HPDE6-E6E7 (cell line): Measurements from ENCODE around the gene PRKCZ.

Experiments used
- DNase-seq: peaks from one replicate; pipeline ENCODE4 v3.0.0; 2011; ENCODE audit warnings: missing footprints; ENCODE audit errors: extremely low spot score

PRKCZ gene

DNA sequence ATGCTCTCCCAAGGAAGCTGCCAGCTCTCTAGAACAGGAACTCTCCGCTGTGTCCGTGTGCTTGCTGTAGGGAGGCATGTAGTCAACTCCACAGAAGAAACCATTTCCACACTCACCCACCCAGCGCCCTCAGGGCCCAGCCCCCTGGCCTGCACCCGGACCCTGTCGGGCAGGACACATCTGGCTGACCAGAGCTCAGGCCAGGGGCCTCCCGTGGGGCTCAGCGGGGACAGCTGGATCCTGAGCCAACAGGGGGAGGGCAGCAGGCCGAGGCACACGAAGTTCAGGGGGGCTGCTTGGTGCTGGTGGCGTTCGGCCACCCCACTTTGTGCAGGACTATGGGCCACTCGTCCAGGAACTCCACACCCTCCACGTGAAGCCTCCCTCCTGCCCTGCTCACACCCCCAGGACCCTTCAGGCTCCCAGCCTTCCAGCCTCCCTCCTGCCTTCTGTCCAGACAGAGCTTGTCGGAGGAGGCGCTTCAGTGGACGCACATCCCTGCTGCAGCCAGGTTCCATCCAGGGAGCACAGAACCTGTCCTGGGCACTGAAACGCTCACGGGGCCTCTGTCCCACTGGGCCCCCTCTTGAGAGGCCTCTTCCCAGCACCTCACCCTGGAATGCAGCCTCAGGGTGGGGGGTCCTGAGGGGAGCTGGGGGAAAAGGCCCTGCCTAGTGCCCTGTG, 159.3 kb downstream of the PRKCZ start:
- no peak for DNase-seq

GRCh38 chr1:2210084-2210653, 160.0 kb downstream of the PRKCZ start:
- DNase-seq, result peak; percentile 67

GRCh38 chr1:2210786-2211185, 160.6 kb downstream of the PRKCZ start:
- DNase-seq, result no peak

GRCh38 chr1:2212274-2212531, 162.0 kb downstream of the PRKCZ start:
- no peak for DNase-seq

DNA sequence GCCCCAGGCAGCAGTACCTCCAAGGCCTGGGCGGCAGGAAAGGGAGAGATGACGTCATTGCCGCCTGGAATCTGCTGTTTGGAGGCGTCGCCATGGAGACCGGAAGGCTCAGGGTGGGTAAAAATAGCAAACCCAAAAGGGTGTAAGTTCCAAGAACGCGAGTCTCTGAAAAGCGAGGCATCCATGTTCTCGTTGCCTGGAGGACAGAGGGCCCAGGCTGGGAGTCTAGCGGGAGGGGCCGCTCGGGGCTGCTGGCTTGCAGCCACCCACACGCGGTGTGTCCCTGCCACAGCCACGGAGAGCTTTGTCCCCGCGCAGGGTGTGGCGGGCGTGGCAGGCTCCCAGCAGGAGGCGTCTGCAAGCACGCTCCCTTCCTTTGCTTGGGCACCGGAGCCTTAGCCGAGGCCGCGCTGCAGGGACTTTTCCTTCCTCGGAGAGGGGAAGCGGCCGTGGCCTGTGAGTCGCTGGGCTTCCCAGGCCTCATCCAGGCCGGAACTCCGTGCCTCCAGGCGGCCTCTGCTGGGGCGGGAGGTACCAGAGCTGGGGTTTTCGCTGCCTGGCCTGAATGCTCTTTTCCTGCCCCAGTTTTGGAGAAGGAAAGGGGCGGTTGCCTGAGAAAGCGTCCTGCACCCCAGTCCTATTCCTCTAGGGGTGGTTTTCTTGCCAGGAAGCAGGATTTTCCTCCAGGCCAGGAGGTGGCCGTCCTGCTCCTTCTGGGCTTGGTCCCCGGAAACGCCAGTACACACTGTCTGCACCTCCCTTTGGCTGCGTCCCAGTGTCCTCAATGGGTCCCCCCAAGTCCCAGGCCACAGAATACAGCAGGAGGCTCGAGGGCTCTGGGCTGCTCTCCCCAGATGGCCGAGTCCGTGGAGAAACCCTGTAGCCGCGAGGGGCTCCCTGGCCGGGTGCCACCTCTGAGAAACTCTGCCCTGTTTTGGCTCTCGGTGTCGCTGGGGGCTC, 162.6 kb downstream of the PRKCZ start:
- peak; percentile 76 for DNase-seq

- DNase-seq, result no peak
These were observed 163.6 kb downstream of the PRKCZ start for GRCh38 chr1:2213576-2214505.

- no peak for DNase-seq
These were observed 164.5 kb downstream of the PRKCZ start for GRCh38 chr1:2214541-2215241.

- DNase-seq, result no peak
These were observed 165.1 kb downstream of the PRKCZ start for GRCh38 chr1:2215329-2215728.

DNA sequence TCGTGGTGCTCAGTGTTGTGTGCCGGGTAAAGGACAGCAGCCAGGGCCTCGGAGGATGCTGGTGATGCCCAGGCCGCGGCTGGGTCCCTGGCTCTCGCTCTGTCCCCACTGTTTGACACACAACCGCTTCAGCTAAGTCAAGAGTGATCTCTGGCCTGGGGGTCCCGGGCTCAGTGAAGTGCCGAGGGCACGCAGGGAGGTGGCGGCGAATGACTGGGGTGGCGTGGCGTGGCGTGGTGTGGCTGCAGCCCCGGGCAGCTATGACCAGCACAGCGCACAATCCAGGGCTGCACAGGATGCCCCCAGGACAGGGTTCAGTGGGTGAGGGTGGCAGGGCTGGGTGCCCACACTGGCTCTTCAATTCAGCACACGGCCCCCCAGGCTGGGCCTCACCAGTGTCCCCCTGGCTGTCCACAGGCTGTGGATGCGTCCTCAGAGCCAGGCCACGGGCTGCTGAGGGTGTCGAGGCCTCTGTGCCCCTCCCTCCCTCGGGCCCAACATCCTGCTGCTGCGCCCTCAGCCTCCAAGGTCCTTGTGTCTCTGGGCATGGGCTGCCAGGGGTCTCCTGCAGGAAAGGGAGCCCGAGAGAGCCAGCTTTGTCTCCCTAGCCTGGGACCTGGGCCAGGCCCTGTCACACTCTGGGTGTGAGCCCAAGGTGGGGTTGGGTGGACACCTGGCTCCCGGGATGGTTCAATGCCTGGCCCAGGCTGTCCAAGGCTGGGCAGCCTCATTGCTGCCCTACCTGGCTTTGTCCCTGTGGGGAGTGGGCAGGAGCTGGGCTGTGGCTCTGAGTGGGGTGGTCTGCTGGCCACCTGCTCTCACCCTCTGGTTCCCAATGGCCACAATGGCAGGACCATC, 165.9 kb downstream of the PRKCZ start:
- DNase-seq, result no peak

- DNase-seq, result no peak
These were observed 166.5 kb downstream of the PRKCZ start for GRCh38 chr1:2216767-2217058.

- DNase-seq, result no peak
These were observed 171.1 kb downstream of the PRKCZ start for GRCh38 chr1:2221271-2221670.

DNA sequence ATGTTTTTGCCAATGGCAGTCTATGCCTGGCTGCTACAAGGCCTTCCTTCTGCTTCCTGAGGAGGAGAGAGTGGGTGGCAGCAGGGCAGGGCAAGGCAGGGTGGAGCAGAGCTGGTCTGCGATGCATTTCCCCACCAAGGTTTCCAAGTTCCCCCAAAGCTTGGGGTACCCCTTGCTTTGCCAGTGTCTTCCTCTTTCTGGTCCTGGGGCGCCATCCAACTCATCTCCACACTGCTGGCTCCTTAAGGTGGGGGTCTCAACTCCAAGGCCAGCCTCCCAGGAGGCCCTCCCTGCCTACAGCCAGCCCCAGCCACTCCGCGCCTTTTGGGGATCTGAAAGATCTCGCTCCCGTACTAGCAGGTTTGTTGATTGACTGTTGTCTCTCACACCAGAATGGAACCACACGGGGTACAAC, 174.0 kb downstream of the PRKCZ start:
- DNase-seq, result no peak

- DNase-seq, result no peak
These were observed 174.6 kb downstream of the PRKCZ start for GRCh38 chr1:2224631-2225428.

DNA sequence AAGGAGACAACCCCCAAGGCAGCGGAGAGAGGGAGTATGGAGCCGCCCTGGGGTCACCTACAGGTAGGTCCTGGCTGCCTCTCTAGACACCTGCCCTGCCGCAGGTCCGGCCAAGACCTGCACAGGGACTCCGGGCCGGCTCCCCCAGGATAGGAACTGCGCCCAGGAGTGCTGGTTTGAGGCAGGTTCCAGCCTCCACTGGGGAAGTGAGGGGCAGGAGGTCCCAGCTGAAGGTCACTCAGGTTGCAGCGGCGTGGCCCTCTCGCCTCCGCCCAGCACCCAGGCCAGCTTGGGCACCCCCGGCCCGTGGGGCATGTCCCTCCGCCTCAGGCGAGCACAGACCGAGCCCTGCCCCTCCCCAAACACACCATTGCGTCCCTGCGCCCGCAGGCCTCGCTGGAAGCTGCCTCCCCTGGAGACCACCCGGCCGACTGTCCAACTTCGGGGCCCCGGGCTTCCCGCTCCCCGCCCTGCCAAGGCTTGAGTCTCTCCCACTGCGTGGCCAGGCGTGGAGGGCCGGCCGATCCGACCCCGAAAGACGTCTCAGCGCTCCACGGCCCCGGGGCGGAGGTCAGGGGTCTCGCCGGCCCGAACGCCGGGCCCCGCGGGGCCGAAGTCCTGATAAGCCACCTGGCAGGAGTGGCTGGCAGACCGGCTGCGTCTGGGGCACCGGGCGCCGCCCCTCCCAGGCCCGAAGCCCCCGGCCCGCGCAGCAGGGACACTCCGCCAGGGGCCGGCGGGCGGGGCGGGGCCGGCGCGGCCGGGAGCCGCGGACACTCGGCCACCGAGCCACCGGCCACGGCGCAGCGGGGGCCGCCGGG, 176.5 kb downstream of the PRKCZ start:
- no peak for DNase-seq

DNA sequence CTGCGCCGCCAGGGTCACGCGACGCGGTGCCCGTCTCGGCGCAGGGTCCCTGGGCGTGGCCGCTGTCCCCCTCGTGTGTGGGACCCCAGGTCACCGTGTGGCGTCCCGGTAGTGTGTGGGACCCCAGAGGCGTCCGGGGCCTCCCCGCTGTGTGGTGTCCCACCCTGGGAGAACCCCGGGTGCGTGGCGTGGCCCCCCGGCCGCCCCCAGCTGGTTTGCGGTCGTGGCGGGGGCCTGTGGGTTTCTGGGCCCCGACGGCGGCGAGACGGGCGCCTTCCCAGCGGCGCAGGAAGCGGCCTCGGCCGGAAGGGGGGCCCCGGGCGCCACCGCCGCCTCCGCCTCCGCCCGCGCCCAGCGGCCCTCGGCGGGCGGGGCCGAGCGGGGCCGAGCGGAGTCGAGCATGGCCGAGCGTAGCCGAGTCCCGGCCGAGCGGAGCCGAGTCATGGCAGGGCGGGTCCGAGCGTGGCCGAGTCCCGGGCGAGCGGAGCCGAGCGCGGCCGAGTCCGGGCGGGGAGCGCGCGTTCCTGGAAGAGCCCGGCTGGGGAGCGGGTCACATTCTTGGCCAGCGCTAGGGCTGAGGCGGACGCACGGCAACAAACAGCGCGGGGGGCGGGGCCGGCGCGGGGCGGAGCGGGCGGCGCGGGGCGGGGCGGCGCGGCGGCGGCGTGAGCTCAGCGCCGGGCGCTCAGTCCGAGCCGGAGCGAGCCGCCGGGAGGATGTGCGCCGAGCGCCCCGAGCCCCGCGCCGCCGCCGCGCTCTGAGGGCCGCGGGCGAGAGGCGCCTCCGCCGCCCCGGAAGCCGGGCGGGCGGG, 177.3 kb downstream of the PRKCZ start:
- DNase-seq, result peak; percentile 89

DNA sequence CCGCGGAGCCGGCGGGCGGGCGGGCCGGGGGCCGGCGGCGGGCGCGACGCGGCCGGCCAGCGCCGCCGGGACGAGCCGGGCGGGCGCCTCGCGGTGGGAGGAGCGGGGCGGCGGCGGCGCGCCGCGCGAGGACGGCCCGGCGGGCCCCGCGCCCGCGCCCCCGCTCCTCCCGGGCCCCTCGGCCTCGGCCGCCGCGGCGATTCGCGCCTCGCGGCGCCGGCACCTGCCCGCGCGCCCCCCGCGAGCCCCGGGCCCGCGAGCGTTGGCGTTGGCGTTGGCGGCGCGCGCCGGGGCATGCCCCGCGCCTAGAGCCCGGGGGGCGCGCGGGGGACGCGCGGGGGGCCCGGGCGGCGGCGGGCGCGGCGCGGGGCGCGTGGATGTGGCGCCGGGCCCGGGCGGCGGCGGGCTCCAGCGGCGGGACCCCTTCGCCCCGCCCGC, 178.0 kb downstream of the PRKCZ start, which contains the start of gene SKI:
Gene SKI (plus strand): TSS at position 163 of the 438 bp plus-strand sequence. CDS start 448 bp downstream, outside the sequence.
- DNase-seq, result no peak

GRCh38 chr1:2228694-2229036, 178.5 kb downstream of the PRKCZ start:
- no peak for DNase-seq
